Peyer's patch (tissue), 4 donors: ENCODE measurements around the gene TPCN2. TPM values are rescaled to one million over a fixed set of nuclear protein-coding genes. Genes with fewer than 3 reads are reported as not detected.
A peak's percentile ranks its signal among the peaks of the same experiment; 100 is the strongest.

Experiments
- DNase-seq, 3 donors: peaks; one replicate each; pipeline ENCODE4 v3.0.0-alpha.2; 2017 to 2019
- H3K27ac ChIP-seq, 4 donors: fragments of 200-600 bp; sonication (generic); one replicate each; pipeline ENCODE4 v1.5.1; 2016 to 2019
- H3K27me3 ChIP-seq, 2 donors: fragments of 200-600 bp; sonication (generic); one replicate each; pipeline ENCODE4 v1.5.1; 2019
- H3K36me3 ChIP-seq, 3 donors: fragments of 200-600 bp; sonication (generic); one replicate each; pipeline ENCODE4 v1.5.1; 2016 to 2019
- H3K4me1 ChIP-seq, 4 donors: fragments of 200-600 bp; sonication (generic); one replicate each; pipeline ENCODE4 v1.5.1; 2016 to 2019
- H3K4me3 ChIP-seq, 4 donors: fragments of 200-600 bp; sonication (generic); 1 replicate in 3 of 4; 2 replicates in 1 of 4; pipeline ENCODE4 v1.5.1; 2016 to 2019; ENCODE audit warnings: mild to moderate bottlenecking in 1 of 4
- H3K9me3 ChIP-seq, 4 donors: fragments of 200-600 bp; sonication (generic); one replicate each; pipeline ENCODE4 v1.5.1; 2016 to 2019; ENCODE audit warnings: mild to moderate bottlenecking in 1 of 4
- CTCF ChIP-seq, 6 experiments: fragments of 450-650 bp in 4 of 6; fragments of 200-600 bp in 2 of 6; sonication (generic) in 1 of 6; IDR thresholded peaks; one replicate each; pipeline ENCODE4 v1.5.1; 2017 to 2019; ENCODE audit warnings: antibody characterized with exemption in 6 of 6, mild to moderate bottlenecking in 3 of 6, moderate library complexity in 1 of 6
- POLR2A ChIP-seq, 2 donors: fragments of 450-650 bp; IDR thresholded peaks; one replicate each; pipeline ENCODE4 v1.5.1; 2017; ENCODE audit warnings: antibody characterized with exemption in 2 of 2, mild to moderate bottlenecking in 2 of 2, moderate library complexity in 2 of 2
- total RNA-seq, 4 donors: library from RNA; depleted of rRNA; stranded (reverse); fragments of >200 nt; gene quantifications; one replicate each; pipeline ENCODE4 v1.1.0, GENCODE V29; 2016

The TPCN2 gene
- total RNA-seq, 4 donors from 2014 or later: 22.4 to 42.5 (median 33.0) TPM

DNA sequence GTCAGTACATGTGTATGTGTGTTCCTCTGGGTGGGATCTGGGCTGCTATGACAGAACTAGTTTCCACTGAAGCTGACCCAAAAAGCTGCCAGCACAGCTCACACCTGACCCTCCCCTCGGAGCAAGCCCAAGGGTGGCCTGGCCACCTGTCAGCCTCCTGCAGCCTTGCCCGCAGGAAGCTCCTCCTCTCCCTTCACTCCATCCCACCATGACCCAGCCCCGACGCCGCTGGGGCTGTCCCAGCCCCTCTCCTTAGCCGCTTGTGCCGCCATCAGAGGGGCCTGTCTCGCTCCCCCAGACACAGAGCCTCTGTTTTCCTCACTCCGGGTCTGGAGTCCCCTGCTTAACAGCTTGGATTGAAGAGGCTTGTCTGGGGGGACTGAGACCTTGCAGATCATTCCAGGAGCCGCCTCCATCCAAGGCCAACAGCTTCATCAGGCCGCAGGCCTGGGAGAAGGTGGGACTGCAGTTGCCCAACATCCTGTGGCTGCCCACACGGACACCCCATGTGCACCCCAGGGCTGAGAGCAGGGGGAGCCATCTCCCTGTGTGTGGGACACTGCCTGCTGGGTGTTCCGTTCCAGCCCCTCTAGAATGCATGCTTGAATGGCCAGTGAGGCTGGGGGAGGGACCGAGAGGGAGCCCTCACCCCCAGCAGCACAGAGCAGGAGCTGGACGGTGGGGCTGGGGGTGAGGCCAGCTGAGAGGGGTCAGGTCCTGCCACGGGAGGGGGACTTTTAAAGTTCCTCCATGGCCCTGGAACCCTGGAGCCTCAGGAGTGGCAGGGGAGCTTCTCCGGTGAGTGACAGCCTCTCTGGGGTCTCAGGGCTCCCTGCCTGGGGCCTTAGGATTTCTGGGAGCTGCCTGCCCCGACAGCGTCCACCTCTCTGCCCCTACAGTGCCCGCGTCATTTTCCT, 36.4 kb upstream of the TPCN2 start:
- TF ChIP-seq CTCF (IDR thresholded peaks at IDR 0.05) (no peak), POLR2A (IDR thresholded peaks at IDR 0.05) (no peak)
- H3K27ac ChIP-seq: peak overlapping the region; percentile 72 to 96 (median 79)
- H3K36me3 ChIP-seq: no peaks in the 10 kb centered on the region
- no peaks in the 10 kb centered on the region for H3K9me3 ChIP-seq
- peak in 1 of 3 donors; percentile 31 for DNase-seq
- peak overlapping the region; percentile 27 to 57 (median 39) for H3K4me3 ChIP-seq
- H3K4me1 ChIP-seq: peaks cover 0 to 50% (median 0%) of the 10 kb centered on the region in 4 donors
- H3K27me3 ChIP-seq: peaks cover 0 to 16% of the 10 kb centered on the region in 2 donors

GRCh38 chr11:69013009-69013951, 35.5 kb upstream of the TPCN2 start, which contains the start of gene MRGPRF:
Gene MRGPRF (minus strand): TSS chr11:69013246. CDS start chr11:69009901, 3,345 bp downstream.
- peak within 1 kb of the TSS; percentile 27 to 57 (median 39) for H3K4me3 ChIP-seq
- H3K27me3 ChIP-seq: peaks cover 0 to 16% of the 10 kb centered on the region in 2 donors
- peak; percentile 45 to 86 (median 71) for DNase-seq
- no peaks in the 10 kb centered on the region for H3K9me3 ChIP-seq
- H3K4me1 ChIP-seq: peaks cover 0 to 40% (median 0%) of the 10 kb centered on the region in 4 donors
- H3K36me3 ChIP-seq: no peaks in the 10 kb centered on the region
- H3K27ac ChIP-seq: peak within 1 kb of the TSS; percentile 72 to 96 (median 79)
- peak in 4 of 6 experiments; percentile 3 to 27 (median 26) for TF ChIP-seq CTCF (IDR thresholded peaks at IDR 0.05)
- no peak for TF ChIP-seq POLR2A (IDR thresholded peaks at IDR 0.05)

DNA sequence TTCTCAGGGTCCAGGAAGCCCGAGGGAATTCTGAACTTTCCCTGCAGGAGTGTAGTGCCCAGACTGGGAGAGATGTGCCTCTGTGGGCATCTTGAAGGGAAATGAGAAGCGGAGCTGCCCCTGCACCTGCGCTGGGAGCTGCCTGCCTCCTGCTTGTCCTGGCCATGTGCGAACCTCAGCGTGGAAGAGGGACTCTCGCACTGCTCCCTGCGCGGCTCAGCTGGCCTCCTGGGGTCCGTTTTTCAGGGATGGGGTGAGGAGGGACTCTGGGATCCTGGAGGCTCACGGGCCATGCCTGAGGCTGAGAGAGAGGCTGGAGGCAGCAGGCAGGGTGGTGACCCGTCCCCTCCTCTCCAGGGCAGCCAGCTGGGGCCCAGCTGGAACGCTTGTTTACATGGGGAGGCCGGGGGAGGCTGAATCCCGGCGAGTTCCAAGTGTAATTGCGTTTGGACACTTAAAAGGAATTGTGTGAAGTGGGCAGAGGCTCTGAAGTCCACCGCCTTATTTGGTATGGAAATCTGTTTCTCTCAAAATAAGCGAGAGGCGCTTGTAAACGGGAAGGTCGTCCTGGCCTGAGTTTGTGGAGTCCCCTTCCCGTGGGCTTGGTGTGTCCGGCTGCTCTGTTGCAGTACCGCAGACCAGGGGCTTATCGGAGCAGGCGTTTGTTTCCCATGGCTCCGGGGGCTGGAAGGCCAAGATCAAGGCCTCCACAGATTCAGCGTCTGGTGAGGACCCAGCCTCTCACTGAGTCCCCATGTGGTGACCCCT, 34.5 kb upstream of the TPCN2 start:
- Histone ChIP-seq H3K4me3 (peak overlapping the region in 1 of 4 donors; percentile 57), H3K36me3 (no peaks in the 10 kb centered on the region), H3K27me3 (peaks cover 0 to 16% of the 10 kb centered on the region in 2 donors), H3K9me3 (no peaks in the 10 kb centered on the region), H3K27ac (peak overlapping the region; percentile 72 to 96 (median 79)), H3K4me1 (peaks cover 0 to 31% (median 0%) of the 10 kb centered on the region in 4 donors)
- no peak for TF ChIP-seq POLR2A (IDR thresholded peaks at IDR 0.05)
- no peak for TF ChIP-seq CTCF (IDR thresholded peaks at IDR 0.05)
- peak in 1 of 3 donors; percentile 72 for DNase-seq

GRCh38 chr11:69014898-69015549, 33.7 kb upstream of the TPCN2 start:
- no peak overlapping the region for H3K4me3 ChIP-seq
- H3K27me3 ChIP-seq: peaks cover 0 to 16% of the 10 kb centered on the region in 2 donors
- no peaks in the 10 kb centered on the region for H3K9me3 ChIP-seq
- H3K36me3 ChIP-seq: no peaks in the 10 kb centered on the region
- DNase-seq: no peak
- H3K4me1 ChIP-seq: peaks cover 0 to 23% (median 0%) of the 10 kb centered on the region in 4 donors
- H3K27ac ChIP-seq: peak overlapping the region; percentile 72 to 96 (median 79)
- no peak for TF ChIP-seq CTCF (IDR thresholded peaks at IDR 0.05)
- no peak for TF ChIP-seq POLR2A (IDR thresholded peaks at IDR 0.05)
